HepG2 (cell line): ENCODE measurements around the gene STARD13. TPM values are rescaled to one million over a fixed set of nuclear protein-coding genes. Genes with fewer than 3 reads are reported as not detected.

Experiments used
- ATAC-seq: fragments of 200-7000 bp; cut with Tn5 transposase; 3 replicates; pipeline ENCODE4 v1.9.1; 2020; ENCODE audit warnings: mild to moderate bottlenecking, moderate library complexity
- BruUV-seq: library from RNA; stranded (reverse); fragments of 400-500 nt; replicated peaks from 2 replicates; lab custom pipeline; 2021; lab: Mats Ljungman, UMichigan
- CTCF ChIA-PET: fragments of 300-600 bp; formaldehyde crosslinking; extraction: SDS; loops from one replicate; lab custom pipeline; 2021; ENCODE audit warnings: low total read pairs, inconsistent platforms, low intra/inter-chr PET ratio; lab: Yijun Ruan, JAX
- POLR2A ChIA-PET: fragments of 350-600 bp; sonication (Branson Sonifier 250); formaldehyde crosslinking; loops from one replicate; lab custom pipeline; 2020; ENCODE audit warnings: antibody characterized with exemption, inconsistent platforms; lab: Yijun Ruan, JAX
- DNase-seq: peaks from one replicate; pipeline ENCODE4 v3.0.0-alpha.2; 2015; ENCODE audit warnings: low spot score
- FAIRE-seq: peaks from 3 replicates; lab custom pipeline; 2011; peaks lifted over from hg19 to GRCh38; lab: Jason Lieb, UNC
- H2AFZ ChIP-seq: one replicate; pipeline ENCODE4 v1.6.1; 2011; ENCODE audit warnings: low read length, inconsistent platforms
- H3K27ac ChIP-seq: fragments of 300-600 bp; 3 replicates; pipeline ENCODE4 v1.8.0; 2011; ENCODE audit warnings: mixed run types, mild to moderate bottlenecking, mixed read lengths, low read length, inconsistent platforms; ENCODE audit not compliant: insufficient read depth; ENCODE audit errors: extremely low read length
- H3K27me3 ChIP-seq, 2 experiments: fragments of 200-600 bp in 1 of 2; 2 replicates in 1 of 2; 3 replicates in 1 of 2; pipeline versions ENCODE4 v1.6.0 to v1.8.0; 2011; ENCODE audit warnings: low read length in 2 of 2, mild to moderate bottlenecking in 2 of 2, moderate library complexity in 2 of 2, inconsistent platforms in 1 of 2; ENCODE audit not compliant: insufficient read depth in 2 of 2, control insufficient read depth in 1 of 2
- H3K36me3 ChIP-seq, 2 experiments: fragments of 200-600 bp in 1 of 2; replicated peaks in 1 of 2; 2 replicates in 1 of 2; 3 replicates in 1 of 2; pipeline versions ENCODE4 v1.5.1 to v1.8.0; 2011; ENCODE audit warnings: low read length in 2 of 2, inconsistent platforms in 1 of 2; ENCODE audit not compliant: insufficient read depth in 2 of 2, control insufficient read depth in 1 of 2
- H3K4me1 ChIP-seq: 2 replicates; pipeline ENCODE4 v1.5.1; 2012; ENCODE audit warnings: low read length, inconsistent platforms; ENCODE audit not compliant: insufficient read depth
- H3K4me2 ChIP-seq: 2 replicates; pipeline ENCODE4 v1.6.0; 2011; ENCODE audit warnings: low read depth, low read length, inconsistent platforms
- H3K4me3 ChIP-seq, 3 experiments: fragments of 200-600 bp in 1 of 3; sonication (generic), shearing (Covaris generic) in 1 of 3; replicated peaks in 1 of 3; 2 replicates each; pipeline ENCODE4 v1.5.1; 2011 to 2016; ENCODE audit warnings: low read length in 3 of 3, inconsistent platforms in 2 of 3, low read depth in 2 of 3, mild to moderate bottlenecking in 2 of 3, control low read depth in 1 of 3, mixed read lengths in 1 of 3; ENCODE audit not compliant: insufficient read depth in 1 of 3
- H3K79me2 ChIP-seq: one replicate; pipeline ENCODE4 v1.6.1; 2011; ENCODE audit warnings: low read length, inconsistent platforms; ENCODE audit not compliant: insufficient read depth
- H3K9ac ChIP-seq: 2 replicates; pipeline ENCODE4 v1.6.0; 2011; ENCODE audit warnings: mild to moderate bottlenecking, low read depth, low read length, inconsistent platforms; ENCODE audit not compliant: insufficient read depth
- H3K9me3 ChIP-seq: 2 replicates; pipeline ENCODE4 v1.5.1; 2012; ENCODE audit warnings: mild to moderate bottlenecking, low read length
- H4K20me1 ChIP-seq: 2 replicates; pipeline ENCODE4 v1.6.0; 2011; ENCODE audit warnings: inconsistent platforms, mild to moderate bottlenecking, low read length, moderate library complexity; ENCODE audit not compliant: insufficient read depth
- E2F2 ChIP-seq: sonication (generic); formaldehyde crosslinking; IDR thresholded peaks from 2 replicates; pipeline ENCODE4 v1.4.0; 2020; ENCODE audit warnings: missing genetic modification reagents, borderline replicate concordance
- HNRNPL ChIP-seq: fragments of 200-400 bp; formaldehyde crosslinking; IDR thresholded peaks from 2 replicates; pipeline ENCODE4 v1.6.1; 2017; ENCODE audit warnings: mild to moderate bottlenecking, low read depth, low read length
- HOXA7 ChIP-seq: sonication (generic); formaldehyde crosslinking; IDR thresholded peaks from 2 replicates; pipeline ENCODE4 v1.8.1; 2022; ENCODE audit warnings: mild to moderate bottlenecking, missing genetic modification reagents, moderate library complexity
- KDM5A ChIP-seq: fragments of 200-600 bp; sonication (generic); IDR thresholded peaks from 2 replicates; pipeline ENCODE4 v1.7.0; 2018; ENCODE audit warnings: antibody characterized with exemption, mild to moderate bottlenecking, low read length, borderline replicate concordance
- NR2F2 ChIP-seq: IDR thresholded peaks from 2 replicates; pipeline ENCODE4 v1.6.1; 2012; ENCODE audit warnings: low read depth, inconsistent platforms, borderline replicate concordance
- RFX5 ChIP-seq: IDR thresholded peaks from 2 replicates; pipeline ENCODE4 v1.6.1; 2011; ENCODE audit warnings: low read depth, low read length, improper control_type of control experiment
- SOX5 ChIP-seq: IDR thresholded peaks from 2 replicates; pipeline ENCODE4 v1.6.1; 2016; ENCODE audit warnings: borderline replicate concordance
- ZBTB46 ChIP-seq: sonication (generic); formaldehyde crosslinking; IDR thresholded peaks from 2 replicates; pipeline ENCODE4 v1.4.0; 2020; ENCODE audit warnings: mild to moderate bottlenecking, missing genetic modification reagents, borderline replicate concordance
- ZNF260 ChIP-seq: sonication (generic); formaldehyde crosslinking; IDR thresholded peaks from 2 replicates; pipeline ENCODE4 v1.4.0; 2020; ENCODE audit warnings: missing genetic modification reagents, low read depth, mild to moderate bottlenecking, borderline replicate concordance
- ZNF335 ChIP-seq: sonication (generic); formaldehyde crosslinking; IDR thresholded peaks from 2 replicates; pipeline ENCODE4 v1.4.0; 2020; ENCODE audit warnings: missing genetic modification reagents
- WGBS: methylation state at CpG from one replicate; pipeline ENCODE4 v1.1.6; 2017; ENCODE audit warnings: low lambda C conversion rate; 5-methylcytosine and 5-hydroxymethylcytosine counted together
- in situ Hi-C: cut with HindIII; loops from 2 replicates; pipeline ENCODE4 v1.10.0; 2017; ENCODE audit warnings: low pct_unique_long_range_greater_than_20kb; ENCODE audit not compliant: extremely low pct_ligation_motif_present
- intact Hi-C: fragments of 100-400 bp; cut with micrococcal nuclease; formaldehyde crosslinking; loops from one replicate; pipeline ENCODE4 v1.10.0; 2022; ENCODE audit not compliant: unreplicated experiment
- polyA plus RNA-seq, 8 experiments: library from polyadenylated mRNA; depleted of rRNA in 3 of 8; stranded (reverse) in 7 of 8; unstranded in 1 of 8; fragments of >200 nt; fragmentation: Illumina TruSeq in 4 of 8; extraction: Trizol in 4 of 8; gene quantifications; 2 replicates each; pipeline versions ENCODE4 v1.2.1 to v1.2.3, GENCODE V29; 2011 to 2016; ENCODE audit warnings: low read depth in 4 of 8, missing spikeins in 1 of 8, mixed read lengths in 1 of 8; ENCODE audit not compliant: insufficient read depth in 1 of 8
- total RNA-seq, 5 experiments: library from RNA; depleted of rRNA; stranded (reverse); fragments of >200 nt; fragmentation: Illumina TruSeq; extraction: Trizol; gene quantifications; 2 replicates each; pipeline ENCODE4 v1.2.3, GENCODE V29; 2016; ENCODE audit warnings: low read depth in 1 of 5

STARD13 gene
- total and polyA plus RNA-seq, 2 of the 13 experiments (the other 11 are each of a cell fraction or from before 2014, with no cell fraction given) = 12.8 to 14.3 TPM

GRCh38 chr13:33303855-33304597 is 18.5 kb upstream of the STARD13 start:
- WGBS = 83% methylated on average over 3 of the region's 3 CpGs
- Histone ChIP-seq H3K36me3 (no peaks in the 10 kb centered on the region), H3K27ac (no peak overlapping the region), H3K79me2 (no peaks in the 10 kb centered on the region), H2AFZ (no peak overlapping the region), H3K9ac (no peak overlapping the region), H3K4me3 (no peak overlapping the region), H3K9me3 (no peaks in the 10 kb centered on the region), H3K4me2 (no peak overlapping the region), H3K27me3 (no peaks in the 10 kb centered on the region), H4K20me1 (no peaks in the 10 kb centered on the region), H3K4me1 (peaks cover 12% of the 10 kb centered on the region)
- intact Hi-C loops (no loop called here), in situ Hi-C loops (no loop called here)
- DNase-seq (no peak), ATAC-seq (no peak), FAIRE-seq (no peak)
- ChIA-PET CTCF (no interaction called here), POLR2A (no interaction called here)
- no TSS peak for BruUV-seq
- no peak for TF ChIP-seq ZNF335 (CRISPR knock-in tag)

GRCh38 chr13:33299626-33300025 is 14.1 kb upstream of the STARD13 start:
- in situ Hi-C loops (no loop called here), intact Hi-C loops (no loop called here)
- no peak for FAIRE-seq
- no peak for ATAC-seq
- Histone ChIP-seq H3K27me3 (no peaks in the 10 kb centered on the region), H3K9ac (no peak overlapping the region), H3K36me3 (no peaks in the 10 kb centered on the region), H3K4me1 (peaks cover 26% of the 10 kb centered on the region), H3K4me2 (no peak overlapping the region), H3K9me3 (no peaks in the 10 kb centered on the region), H3K79me2 (no peaks in the 10 kb centered on the region), H4K20me1 (no peaks in the 10 kb centered on the region), H3K27ac (no peak overlapping the region), H3K4me3 (no peak overlapping the region), H2AFZ (no peak overlapping the region)
- CTCF ChIA-PET = no interaction called here
- POLR2A ChIA-PET = interaction anchor here (1.2 kb wide), 1 partner anchor 14 kb away, joined by 4 read pairs; no protein-coding TSS in a partner anchor
- DNase-seq = no peak
- 97% methylated on average over 3 of the region's 3 CpGs for WGBS
- no TSS peak for BruUV-seq
- TF ChIP-seq NR2F2 = no peak
- TF ChIP-seq E2F2 (CRISPR knock-in tag) = no peak
- TF ChIP-seq ZNF260 (CRISPR knock-in tag) = no peak
- TF ChIP-seq KDM5A = no peak
- TF ChIP-seq RFX5 = no peak
- TF ChIP-seq HNRNPL = no peak
- no peak for TF ChIP-seq SOX5 (CRISPR knock-in tag)
- TF ChIP-seq HOXA7 = no peak
- no peak for TF ChIP-seq ZBTB46 (CRISPR knock-in tag)
